Progenitor cell of endocrine pancreas (in vitro differentiated cells): ENCODE data around the gene ZFYVE21. TPM values are rescaled to one million over a fixed set of nuclear protein-coding genes. Genes with fewer than 3 reads are reported as not detected.

Experiments used
- DNase-seq: peaks from one replicate; pipeline ENCODE4 v3.0.0; 2021; ENCODE audit warnings: low spot score; ENCODE audit not compliant: unreplicated experiment
- H3K27ac Mint-ChIP-seq: 2 replicates; pipeline ENCODE4 v1.8.0; 2021; ENCODE audit warnings: mild to moderate bottlenecking, moderate library complexity, mixed read lengths
- H3K27me3 Mint-ChIP-seq: 2 replicates; pipeline ENCODE4 v1.8.0; 2021; ENCODE audit warnings: mixed read lengths
- H3K36me3 Mint-ChIP-seq: 2 replicates; pipeline ENCODE4 v1.8.0; 2022; ENCODE audit warnings: mixed read lengths; ENCODE audit not compliant: insufficient read depth
- H3K4me1 Mint-ChIP-seq: 2 replicates; pipeline ENCODE4 v1.8.0; 2021; ENCODE audit warnings: low read depth, mixed read lengths
- H3K4me3 Mint-ChIP-seq: 2 replicates; pipeline ENCODE4 v1.8.0; 2021; ENCODE audit warnings: low read depth, mild to moderate bottlenecking, moderate library complexity, mixed read lengths
- H3K9me3 Mint-ChIP-seq: 2 replicates; pipeline ENCODE4 v1.8.0; 2021; ENCODE audit warnings: low read depth, mixed read lengths
- CTCF ChIP-seq: fragments of 200-600 bp; sonication (generic); IDR thresholded peaks from one replicate; pipeline ENCODE4 v1.5.0; 2021; ENCODE audit warnings: antibody characterized with exemption, mild to moderate bottlenecking; ENCODE audit not compliant: unreplicated experiment
- total RNA-seq: library from RNA; stranded (reverse); gene quantifications from 2 replicates; pipeline ENCODE4 v1.2.1, GENCODE V29; 2021

ZFYVE21 gene
- total RNA-seq, 1 donor from 2014 or later = 47.2 TPM

GRCh38 chr14:103696466-103697071 lies 19.0 kb upstream of the ZFYVE21 start:
- DNase-seq = no peak
- Mint-ChIP-seq H3K27ac (peak overlapping the region; percentile 87), H3K27me3 (no peaks in the 10 kb centered on the region), H3K4me1 (peaks cover 5% of the 10 kb centered on the region), H3K36me3 (peaks cover 4% of the 10 kb centered on the region), H3K9me3 (no peaks in the 10 kb centered on the region), H3K4me3 (no peak overlapping the region)
- TF ChIP-seq CTCF = no peak

- H3K4me3 Mint-ChIP-seq = no peak overlapping the region
- no peak for TF ChIP-seq CTCF
- peaks cover 4% of the 10 kb centered on the region for H3K36me3 Mint-ChIP-seq
- peak overlapping the region; percentile 37 for H3K27ac Mint-ChIP-seq
- no peak for DNase-seq
- no peaks in the 10 kb centered on the region for H3K27me3 Mint-ChIP-seq
- no peaks in the 10 kb centered on the region for H3K9me3 Mint-ChIP-seq
- peaks cover 5% of the 10 kb centered on the region for H3K4me1 Mint-ChIP-seq
Measured at GRCh38 chr14:103697206-103697602, 18.4 kb upstream of the ZFYVE21 start.

GRCh38 chr14:103697603-103698379 lies 17.8 kb upstream of the ZFYVE21 start:
- TF ChIP-seq CTCF = no peak
- no peak for DNase-seq
- Mint-ChIP-seq H3K4me3 (no peak overlapping the region), H3K4me1 (peaks cover 5% of the 10 kb centered on the region), H3K9me3 (no peaks in the 10 kb centered on the region), H3K27me3 (no peaks in the 10 kb centered on the region), H3K36me3 (peaks cover 4% of the 10 kb centered on the region), H3K27ac (no peak overlapping the region)

GRCh38 chr14:103698380-103699260 lies 17.0 kb upstream of the ZFYVE21 start:
- Mint-ChIP-seq H3K36me3 (peaks cover 5% of the 10 kb centered on the region), H3K4me3 (no peak overlapping the region), H3K27ac (no peak overlapping the region), H3K4me1 (peaks cover 5% of the 10 kb centered on the region), H3K9me3 (no peaks in the 10 kb centered on the region), H3K27me3 (no peaks in the 10 kb centered on the region)
- TF ChIP-seq CTCF = no peak
- DNase-seq = no peak

GRCh38 chr14:103699261-103699661 lies 16.3 kb upstream of the ZFYVE21 start:
- Mint-ChIP-seq H3K4me1 (peaks cover 5% of the 10 kb centered on the region), H3K27me3 (no peaks in the 10 kb centered on the region), H3K4me3 (no peak overlapping the region), H3K36me3 (peaks cover 2% of the 10 kb centered on the region), H3K27ac (no peak overlapping the region), H3K9me3 (no peaks in the 10 kb centered on the region)
- DNase-seq = no peak
- TF ChIP-seq CTCF = no peak
